Fibroblast of mammary gland (primary cell): ENCODE measurements around the gene KIAA1671.
"Not testable (repeated sequence)": the region's sequence is repeated elsewhere in the genome, so short reads cannot be mapped to it uniquely, and the experiment has no call there.

Experiments used
- DNase-seq: peaks from one replicate; pipeline ENCODE4 v3.0.0-alpha.2; 2010; ENCODE audit warnings: low read depth
- H3K4me3 ChIP-seq: 2 replicates; pipeline ENCODE4 v1.5.1; 2011; ENCODE audit warnings: low read depth, mild to moderate bottlenecking, low read length, moderate library complexity; ENCODE audit not compliant: control insufficient read depth
- TF ChIP-seq, protein P1 (sequence below): conservative IDR thresholded peaks from 2 replicates; pipeline ENCODE4 v1.5.1; 2011; ENCODE audit warnings: low read depth, low read length, inconsistent platforms; ENCODE audit not compliant: control insufficient read depth, insufficient read depth

KIAA1671 gene

DNA sequence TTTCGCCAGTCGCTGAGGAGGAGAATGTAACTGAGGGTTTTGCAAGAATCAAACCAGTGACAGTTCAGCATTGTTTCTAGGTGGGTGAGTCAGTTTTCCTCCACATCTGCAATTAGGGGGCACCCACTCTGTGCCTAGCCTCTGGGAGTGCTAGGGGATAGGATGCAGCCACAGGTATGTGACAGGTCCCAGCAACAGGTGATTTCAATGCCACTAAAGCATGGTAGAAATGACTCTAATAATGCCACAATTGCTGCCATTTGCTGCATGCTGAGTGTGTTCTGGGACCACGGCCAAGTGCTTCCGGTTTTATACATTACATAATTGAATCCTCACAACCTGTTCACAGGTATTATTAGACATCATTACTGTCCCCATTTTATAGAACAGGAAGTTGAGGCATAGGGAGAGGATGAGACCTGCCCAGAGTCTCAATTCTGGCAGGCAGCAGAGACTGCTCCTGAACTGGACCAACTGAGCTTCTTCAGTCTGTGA, 267.5 kb downstream of the KIAA1671 start:
- no peak for DNase-seq
- H3K4me3 ChIP-seq: no peak overlapping the region
- TF ChIP-seq, protein P1, sequence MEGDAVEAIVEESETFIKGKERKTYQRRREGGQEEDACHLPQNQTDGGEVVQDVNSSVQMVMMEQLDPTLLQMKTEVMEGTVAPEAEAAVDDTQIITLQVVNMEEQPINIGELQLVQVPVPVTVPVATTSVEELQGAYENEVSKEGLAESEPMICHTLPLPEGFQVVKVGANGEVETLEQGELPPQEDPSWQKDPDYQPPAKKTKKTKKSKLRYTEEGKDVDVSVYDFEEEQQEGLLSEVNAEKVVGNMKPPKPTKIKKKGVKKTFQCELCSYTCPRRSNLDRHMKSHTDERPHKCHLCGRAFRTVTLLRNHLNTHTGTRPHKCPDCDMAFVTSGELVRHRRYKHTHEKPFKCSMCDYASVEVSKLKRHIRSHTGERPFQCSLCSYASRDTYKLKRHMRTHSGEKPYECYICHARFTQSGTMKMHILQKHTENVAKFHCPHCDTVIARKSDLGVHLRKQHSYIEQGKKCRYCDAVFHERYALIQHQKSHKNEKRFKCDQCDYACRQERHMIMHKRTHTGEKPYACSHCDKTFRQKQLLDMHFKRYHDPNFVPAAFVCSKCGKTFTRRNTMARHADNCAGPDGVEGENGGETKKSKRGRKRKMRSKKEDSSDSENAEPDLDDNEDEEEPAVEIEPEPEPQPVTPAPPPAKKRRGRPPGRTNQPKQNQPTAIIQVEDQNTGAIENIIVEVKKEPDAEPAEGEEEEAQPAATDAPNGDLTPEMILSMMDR: no peak

DNA sequence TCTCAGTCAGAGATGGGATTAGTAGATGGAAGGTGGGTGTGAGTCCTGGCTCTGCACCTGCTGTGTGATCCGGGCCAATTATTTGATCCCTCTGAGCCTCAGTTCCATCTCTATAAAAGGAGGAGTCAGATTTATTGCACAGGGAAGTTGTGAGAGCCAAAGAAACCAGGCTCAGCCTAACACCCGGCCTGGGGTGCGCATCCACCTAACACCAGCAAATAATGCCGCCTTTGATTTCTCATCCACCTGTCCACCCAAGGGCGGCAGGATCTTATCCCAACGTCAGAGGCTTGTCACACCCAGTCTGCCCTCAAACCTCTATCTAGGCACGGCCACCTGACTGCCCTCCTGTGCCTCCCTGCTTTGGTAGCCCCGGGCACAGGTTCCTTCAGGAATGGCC, 269.3 kb downstream of the KIAA1671 start:
- DNase-seq: no peak
- H3K4me3 ChIP-seq: no peak overlapping the region
- TF ChIP-seq, protein P1: no peak

DNA sequence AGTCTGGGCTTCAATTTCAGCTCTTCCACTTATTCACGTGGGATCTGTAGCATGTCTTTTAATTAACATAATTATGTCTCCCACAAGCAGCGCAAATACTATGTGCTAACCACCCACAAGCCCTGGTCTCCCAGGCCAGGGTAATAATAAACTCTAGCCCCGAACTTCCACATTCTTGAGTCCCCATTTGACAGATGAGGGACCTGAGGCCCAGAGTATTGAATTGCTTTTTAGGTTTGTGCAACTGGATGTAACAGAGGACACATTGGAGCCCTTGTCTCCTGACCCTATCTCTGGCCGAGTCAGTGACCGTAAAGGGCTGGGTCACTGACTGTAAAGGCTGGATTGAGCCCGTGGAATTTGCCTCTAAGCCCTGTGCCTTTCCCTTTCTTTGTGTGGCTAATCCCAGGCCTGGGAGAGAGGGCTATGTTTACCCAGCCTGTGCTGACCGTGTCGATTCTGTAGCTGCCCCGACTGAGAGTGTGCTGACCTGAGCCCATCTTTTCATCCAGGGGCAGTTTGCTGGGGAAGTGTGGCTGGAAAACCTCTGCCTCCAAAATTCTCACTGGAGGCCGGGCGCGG, 270.8 kb downstream of the KIAA1671 start:
- TF ChIP-seq, protein P1: no peak
- no peak for DNase-seq
- no peak overlapping the region for H3K4me3 ChIP-seq

DNA sequence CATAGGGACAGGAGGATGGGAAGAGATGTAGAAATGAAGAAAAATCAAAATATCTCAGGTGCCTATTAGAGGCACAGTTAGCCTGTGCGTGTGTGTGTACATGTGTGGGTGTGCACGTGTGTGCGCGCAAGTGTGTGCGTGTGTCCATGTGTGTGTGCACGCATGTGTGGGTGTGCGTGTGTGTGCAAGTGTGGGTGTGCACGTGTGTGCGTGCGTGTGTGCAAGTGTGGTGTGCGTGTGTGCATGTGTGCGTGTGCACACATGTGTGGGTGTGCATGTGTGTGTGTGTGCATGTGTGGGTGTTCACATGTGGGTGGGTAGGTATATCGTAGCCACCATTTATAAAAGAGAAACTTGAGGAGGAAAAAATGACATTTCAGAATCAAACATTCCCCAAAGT, 276.3 kb downstream of the KIAA1671 start:
- TF ChIP-seq, protein P1: no peak
- no peak for DNase-seq

DNA sequence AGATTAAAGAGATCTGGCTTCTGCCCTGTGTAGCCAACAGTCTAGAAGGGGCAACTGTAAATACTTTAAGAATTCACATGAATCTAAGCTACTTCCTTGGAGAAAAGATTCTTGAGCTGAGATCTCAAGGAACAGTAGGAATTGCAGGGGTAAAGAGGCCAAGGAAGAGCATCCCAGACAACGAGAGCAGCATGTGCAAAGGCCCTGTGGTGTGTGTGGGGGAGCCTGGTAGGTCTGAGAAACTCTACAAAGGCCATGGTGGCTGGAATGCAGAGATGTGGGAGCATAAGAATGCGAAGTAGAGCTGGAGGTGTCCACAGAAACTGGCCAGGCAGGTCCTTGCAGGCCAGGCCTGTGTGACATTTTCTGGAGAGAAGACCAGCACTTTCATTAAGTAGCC, 278.2 kb downstream of the KIAA1671 start:
- not testable (repeated sequence) for DNase-seq, H3K4me3 ChIP-seq

More for the DNA sequence above, 276.3 kb downstream of the KIAA1671 start:
- no peak overlapping the region for H3K4me3 ChIP-seq

- TF ChIP-seq, protein P1: no peak
- peak; percentile 28 for DNase-seq
- no peak overlapping the region for H3K4me3 ChIP-seq
Observed at GRCh38 chr22:25232301-25232700, 279.8 kb downstream of the KIAA1671 start.

- not testable (repeated sequence) for DNase-seq, H3K4me3 ChIP-seq
Observed at GRCh38 chr22:25233706-25234105, 281.2 kb downstream of the KIAA1671 start.
